DMS153 treated with DMSO at 0.1 percent for 48 hours (cell line): ENCODE data around the gene PBLD.
"Not testable (repeated sequence)": the region's sequence is repeated elsewhere in the genome, so short reads cannot be mapped to it uniquely, and the experiment has no call there.

ENCODE experiments used
- DNase-seq: peaks from one replicate; lab custom pipeline; 2025; ENCODE audit not compliant: unreplicated experiment; lab: John Stamatoyannopoulos, UW

Gene PBLD

DNA sequence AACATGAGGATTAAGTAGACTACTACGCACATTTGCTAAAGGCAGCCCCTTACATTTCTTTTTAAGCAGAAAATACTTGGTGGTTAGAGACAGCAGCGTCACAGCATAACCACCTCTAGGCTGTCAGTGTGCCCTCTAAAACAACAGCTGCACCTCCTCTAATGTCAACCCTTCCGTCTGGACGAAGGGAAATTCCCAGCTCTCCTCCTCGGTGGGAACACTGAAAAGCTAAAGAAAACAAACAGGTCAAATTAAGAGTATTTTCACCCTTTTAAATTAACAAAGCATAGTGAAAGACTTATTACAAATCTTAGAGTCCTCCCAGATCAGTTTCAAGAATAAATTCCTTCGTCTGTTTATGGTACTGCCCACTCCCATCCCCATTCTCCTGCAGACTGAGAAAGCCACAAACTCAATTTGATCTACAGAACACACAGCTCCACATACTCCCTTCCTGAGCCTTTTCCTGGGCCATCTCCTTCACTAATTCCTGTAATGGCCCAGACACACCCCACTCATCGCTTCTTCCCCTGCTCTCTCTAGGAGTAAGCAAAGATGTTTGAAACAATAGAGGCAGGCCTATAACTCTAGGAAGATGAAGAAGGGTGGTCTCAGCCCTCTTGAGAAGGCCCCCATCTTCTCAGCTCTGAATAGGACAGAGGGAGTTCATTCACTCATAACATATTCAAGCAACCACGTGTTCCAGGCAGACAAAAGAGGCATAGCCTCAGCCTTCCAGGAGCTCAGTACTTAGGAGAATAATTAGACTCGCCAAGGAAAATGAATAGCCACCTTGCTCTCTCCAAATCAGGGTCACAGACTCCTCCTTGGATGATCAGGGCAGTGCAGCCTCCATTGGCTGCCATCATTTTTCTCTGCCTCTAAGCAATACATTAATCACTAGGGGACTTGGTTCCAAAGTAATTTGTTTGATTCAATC is 48.4 kb downstream of the PBLD start:
- no peak for DNase-seq

DNA sequence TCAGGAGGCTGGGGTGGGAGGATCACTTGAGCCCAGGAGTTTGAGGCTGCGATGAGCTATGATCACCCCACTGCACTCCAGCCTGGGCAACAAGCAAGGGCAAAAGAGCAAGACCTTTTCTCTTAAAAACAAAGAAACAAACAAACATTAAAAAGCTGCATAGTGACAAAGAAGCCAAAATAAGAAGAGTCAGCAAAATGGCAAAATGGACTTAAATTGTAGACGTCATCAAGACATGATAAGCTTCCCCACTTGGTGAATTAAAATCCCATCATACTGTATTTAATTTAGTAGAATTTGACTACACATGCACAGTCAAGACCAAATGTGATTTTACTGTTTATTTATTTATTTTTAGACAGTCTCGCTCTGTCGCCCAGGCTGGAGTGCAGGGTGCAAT is 52.0 kb downstream of the PBLD start:
- DNase-seq: no peak

- not testable (repeated sequence) for DNase-seq
These were observed 53.6 kb downstream of the PBLD start for GRCh38 chr10:68278906-68279753.

DNA sequence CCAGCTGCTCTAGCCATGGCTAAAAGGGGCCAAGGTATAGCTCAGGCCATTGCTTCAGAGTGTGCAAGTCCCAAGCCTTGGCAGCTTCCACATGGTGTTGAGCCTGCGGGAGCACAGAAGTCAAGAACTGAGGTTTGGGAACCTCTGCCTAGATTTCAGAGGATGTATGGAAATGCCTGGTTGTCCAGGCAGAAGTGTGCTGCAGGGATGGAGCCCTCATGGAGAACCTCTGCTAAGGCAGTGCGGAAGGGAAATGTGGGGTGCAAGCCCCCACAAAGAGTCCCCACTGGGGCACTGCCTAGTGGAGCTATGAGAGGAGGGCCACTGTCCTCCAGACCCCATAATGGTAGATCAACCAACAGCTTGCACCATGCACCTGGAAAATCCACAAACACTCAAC is 54.9 kb downstream of the PBLD start:
- not testable (repeated sequence) for DNase-seq

DNA sequence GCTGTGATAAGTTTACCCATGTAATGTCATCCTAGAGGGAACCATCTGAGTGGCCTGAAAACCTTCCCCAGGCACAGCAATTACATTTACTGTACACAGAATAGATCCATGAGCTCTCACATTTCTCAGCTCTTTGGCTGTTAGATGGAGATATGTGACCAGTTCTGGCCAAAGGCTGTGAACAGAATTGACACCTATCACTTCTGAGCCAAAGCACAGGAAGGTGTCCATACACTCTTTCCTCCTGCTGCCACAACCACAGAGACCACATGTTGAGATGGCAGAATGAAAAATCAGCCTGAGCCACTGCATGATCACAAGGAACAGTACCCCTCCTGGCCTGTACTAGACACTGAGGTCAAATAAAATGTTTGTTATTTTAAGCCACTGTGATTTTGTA is 56.5 kb downstream of the PBLD start:
- DNase-seq: no peak

DNA sequence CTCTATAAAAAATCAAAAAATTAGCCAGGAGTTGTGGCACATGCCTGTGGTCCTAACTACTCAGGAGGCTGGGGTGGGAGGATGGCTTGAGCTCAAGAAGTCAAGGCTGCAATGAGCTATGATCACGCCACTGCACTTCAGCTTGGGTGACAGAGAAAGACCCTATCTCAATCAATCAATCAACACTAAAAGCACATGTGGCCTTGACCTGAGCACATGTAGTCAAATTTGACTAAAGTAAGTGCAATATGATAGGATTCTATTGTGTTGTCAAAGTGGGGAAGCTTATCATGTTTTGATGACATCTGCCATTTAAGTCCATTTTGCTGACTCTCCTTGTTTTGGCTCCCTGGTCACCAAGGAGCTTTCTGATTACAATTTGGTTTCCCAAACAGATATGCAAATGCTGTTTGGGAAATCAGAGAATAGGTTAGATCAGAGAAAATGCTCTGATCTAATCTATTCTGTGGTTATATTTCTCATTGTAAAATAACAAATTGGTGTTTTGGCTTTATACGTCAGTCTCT is 57.1 kb downstream of the PBLD start:
- no peak for DNase-seq

- DNase-seq: no peak
These were observed 59.9 kb downstream of the PBLD start for GRCh38 chr10:68272833-68273232.

GRCh38 chr10:68271196-68271882 is 61.4 kb downstream of the PBLD start:
- no peak for DNase-seq

GRCh38 chr10:68269562-68270290 is 63.0 kb downstream of the PBLD start:
- DNase-seq: no peak

- no peak for DNase-seq
These were observed 71.4 kb downstream of the PBLD start for GRCh38 chr10:68261132-68261856.

GRCh38 chr10:68253346-68253745 is 79.4 kb downstream of the PBLD start:
- DNase-seq: no peak

DNA sequence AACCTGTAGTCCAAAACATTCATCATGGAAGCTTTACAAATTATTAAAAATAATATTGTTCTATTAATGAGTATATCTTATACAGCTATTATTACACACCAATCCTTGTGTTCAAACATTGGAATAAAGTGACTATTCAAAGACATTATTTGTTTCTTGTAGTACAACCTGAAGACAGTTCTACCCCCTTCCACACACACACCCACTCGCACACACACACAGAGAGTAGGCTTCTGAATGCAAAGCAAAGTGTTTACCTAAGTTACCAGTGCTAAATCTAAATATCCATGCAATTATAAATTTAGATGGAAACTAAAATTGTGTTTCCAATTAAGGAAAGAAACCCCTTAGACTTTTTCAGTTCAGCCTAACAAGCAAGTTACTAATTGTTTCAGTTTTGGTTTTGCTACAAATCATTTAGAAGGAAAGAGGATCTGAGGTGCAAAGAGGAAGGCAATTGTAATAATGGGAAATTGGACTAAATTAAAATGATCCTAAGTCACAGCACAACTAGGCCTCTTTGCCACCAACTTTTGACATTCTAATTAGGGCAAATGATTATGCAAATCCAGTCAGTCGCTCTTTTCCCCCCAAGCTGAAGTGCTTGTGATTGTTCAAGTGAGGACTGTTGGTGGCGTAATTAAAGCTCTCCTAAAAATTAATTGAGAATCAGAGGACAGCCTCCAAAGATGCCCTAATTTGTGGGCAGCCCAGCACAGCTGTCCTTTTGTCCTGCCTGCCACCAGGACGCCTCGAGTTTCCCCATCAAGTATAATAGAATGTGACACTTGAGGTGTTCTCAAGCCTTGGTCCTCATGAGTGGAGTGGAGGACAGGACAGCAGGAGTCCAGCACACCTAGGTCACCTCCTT is 80.9 kb downstream of the PBLD start:
- no peak for DNase-seq

GRCh38 chr10:68251151-68251550 is 81.6 kb downstream of the PBLD start:
- no peak for DNase-seq

DNA sequence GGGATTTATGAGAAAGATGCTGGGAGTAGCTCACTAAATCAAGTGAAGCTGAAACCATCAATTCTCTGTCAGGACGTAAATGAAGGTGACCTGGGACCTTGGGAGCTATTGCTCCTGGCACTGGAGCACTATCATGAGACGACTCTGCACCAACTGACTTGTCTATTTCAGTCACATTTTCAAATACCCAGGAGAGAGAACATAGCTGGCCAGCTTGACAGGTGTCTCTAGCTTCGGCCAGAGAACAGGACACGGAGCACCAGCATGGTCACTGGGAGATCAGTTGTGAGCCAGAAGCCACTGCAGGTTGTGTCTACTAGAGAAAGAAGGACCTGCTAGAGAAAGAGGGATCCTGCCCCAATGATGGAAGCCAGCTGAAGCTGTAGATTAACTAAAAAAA is 83.4 kb downstream of the PBLD start:
- no peak for DNase-seq

DNA sequence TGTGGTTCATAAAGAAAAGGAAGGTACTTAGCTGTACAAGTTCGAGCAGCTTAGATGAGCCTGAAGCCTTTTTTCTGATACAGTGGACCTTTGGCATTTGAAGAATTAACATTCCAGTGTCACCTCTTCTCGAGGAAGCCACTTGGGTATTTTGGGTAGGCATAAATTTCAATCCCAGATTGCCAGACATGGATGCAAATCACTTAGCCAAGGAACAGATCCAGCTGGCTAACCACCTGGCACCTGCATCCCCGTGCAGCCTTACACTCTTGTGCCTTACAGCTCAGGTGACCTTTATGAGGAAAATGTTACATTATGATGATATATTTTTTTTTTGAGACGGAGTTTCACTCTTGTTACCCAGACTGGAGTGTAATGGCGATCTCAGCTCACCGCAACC is 84.8 kb downstream of the PBLD start:
- no peak for DNase-seq

GRCh38 chr10:68246397-68246796 is 86.3 kb downstream of the PBLD start:
- not testable (repeated sequence) for DNase-seq

DNA sequence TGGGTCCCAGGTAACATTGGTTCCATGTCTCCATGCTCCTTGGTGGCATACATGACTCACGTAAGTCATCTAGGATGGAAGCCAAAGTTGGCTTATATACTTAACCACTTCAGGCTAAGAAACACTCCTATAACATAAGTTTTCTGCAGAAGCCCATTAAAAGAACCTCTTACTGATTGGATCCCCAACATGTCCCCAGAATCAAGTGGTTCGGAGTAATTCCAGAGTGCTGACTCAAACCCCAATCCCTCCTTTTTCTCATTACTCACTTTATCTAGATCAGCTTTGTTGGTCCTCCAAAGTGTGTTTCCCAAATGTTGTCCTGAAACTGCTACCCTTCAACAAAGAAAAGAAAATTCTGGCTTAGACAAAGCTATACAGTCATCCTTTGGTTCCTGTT is 90.7 kb downstream of the PBLD start:
- DNase-seq: no peak

- no peak for DNase-seq
These were observed 93.1 kb downstream of the PBLD start for GRCh38 chr10:68239596-68240150.

DNA sequence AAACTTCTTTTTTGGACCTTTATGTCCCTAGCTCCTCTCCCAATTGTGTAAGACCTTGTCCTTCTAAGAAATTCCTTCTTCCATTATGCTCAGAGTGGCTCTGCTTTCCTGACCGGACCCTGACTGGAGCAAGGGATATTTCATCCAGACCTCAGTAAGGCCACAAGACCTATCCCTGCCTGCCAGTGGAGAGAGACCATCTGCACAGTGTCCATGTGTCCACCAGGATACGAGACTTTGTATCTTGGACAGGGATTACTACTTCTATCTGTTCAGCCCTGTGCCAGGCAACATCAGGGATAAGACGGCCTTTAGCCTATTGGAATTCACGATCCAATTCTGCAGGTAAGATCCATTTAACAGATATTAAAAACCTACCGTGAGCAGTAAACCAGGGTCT is 93.7 kb downstream of the PBLD start:
- no peak for DNase-seq
